Measurements from ENCODE around the gene TMEM208. TPM values are rescaled to one million over a fixed set of nuclear protein-coding genes. Genes with fewer than 3 reads are reported as not detected.

Gene TMEM208
- total RNA-seq, 4 donors from 2014 or later, result 19.5 to 26.7 (median 23.8) TPM

GRCh38 chr16:67237396-67238277, 10.7 kb downstream of the TMEM208 start:
- intact Hi-C loops (cut with DNase I), result no loop called here
- H3K27ac ChIP-seq (replicated peaks in 1 of 4), result no peak overlapping the region

GRCh38 chr16:67238278-67238575, 11.3 kb downstream of the TMEM208 start:
- H3K36me3 ChIP-seq, result peaks cover 39 to 68% (median 65%) of the 10 kb centered on the region in 4 donors
- no peak for DNase-seq (ENCODE audit: extremely low spot score)

More at GRCh38 chr16:67237396-67238277, 10.7 kb downstream of the TMEM208 start:
- DNase-seq (ENCODE audit: extremely low spot score), result no peak
- Histone ChIP-seq H3K4me1 (peaks cover 23 to 26% (median 24%) of the 10 kb centered on the region in 4 donors), H3K4me3 (no peak overlapping the region), H3K9me3 (no peaks in the 10 kb centered on the region), H3K36me3 (peaks cover 40 to 74% (median 71%) of the 10 kb centered on the region in 4 donors), H3K27me3 (no peaks in the 10 kb centered on the region)
- WGBS, result 82% methylated on average over 16 of the region's 16 CpGs
- no peak for TF ChIP-seq EP300 (IDR thresholded peaks at IDR 0.05)
- TF ChIP-seq CTCF (IDR thresholded peaks at IDR 0.05), result no peak
- no peak for TF ChIP-seq POLR2A (IDR thresholded peaks at IDR 0.05; ENCODE audit: low read depth)
- no peak for TF ChIP-seq POLR2AphosphoS5 (IDR thresholded peaks at IDR 0.05)

GRCh38 chr16:67238806-67239470, 12.0 kb downstream of the TMEM208 start:
- Histone ChIP-seq H3K4me3 (no peak overlapping the region), H3K27me3 (no peaks in the 10 kb centered on the region), H3K36me3 (peaks cover 36 to 61% (median 58%) of the 10 kb centered on the region in 4 donors), H3K9me3 (no peaks in the 10 kb centered on the region), H3K4me1 (peaks cover 35 to 39% (median 36%) of the 10 kb centered on the region in 4 donors), H3K27ac (replicated peaks in 1 of 4) (no peak overlapping the region)
- no peak for TF ChIP-seq POLR2AphosphoS5 (IDR thresholded peaks at IDR 0.05)
- TF ChIP-seq POLR2A (IDR thresholded peaks at IDR 0.05; ENCODE audit: low read depth), result no peak
- TF ChIP-seq EP300 (IDR thresholded peaks at IDR 0.05), result no peak
- no peak for TF ChIP-seq CTCF (IDR thresholded peaks at IDR 0.05)
- intact Hi-C loops (cut with DNase I), result no loop called here
- DNase-seq (ENCODE audit: extremely low spot score), result no peak
- 88% methylated on average over 7 of the region's 9 CpGs for WGBS

More at GRCh38 chr16:67238278-67238575, 11.3 kb downstream of the TMEM208 start:
- peaks cover 28 to 32% (median 29%) of the 10 kb centered on the region in 4 donors for H3K4me1 ChIP-seq
- H3K9me3 ChIP-seq, result no peaks in the 10 kb centered on the region
- no peaks in the 10 kb centered on the region for H3K27me3 ChIP-seq
- WGBS, result 96% methylated on average over 3 of the region's 3 CpGs
- H3K4me3 ChIP-seq, result no peak overlapping the region
- H3K27ac ChIP-seq (replicated peaks in 1 of 4), result no peak overlapping the region
- intact Hi-C loops (cut with DNase I), result no loop called here
- TF ChIP-seq EP300 (IDR thresholded peaks at IDR 0.05) (no peak), CTCF (IDR thresholded peaks at IDR 0.05) (no peak), POLR2AphosphoS5 (IDR thresholded peaks at IDR 0.05) (no peak), POLR2A (IDR thresholded peaks at IDR 0.05; ENCODE audit: low read depth) (no peak)

GRCh38 chr16:67240506-67240905, 13.6 kb downstream of the TMEM208 start:
- Histone ChIP-seq H3K9me3 (no peaks in the 10 kb centered on the region), H3K4me3 (no peak overlapping the region), H3K27me3 (no peaks in the 10 kb centered on the region), H3K36me3 (peaks cover 36 to 45% (median 44%) of the 10 kb centered on the region in 4 donors), H3K4me1 (peaks cover 50 to 55% (median 51%) of the 10 kb centered on the region in 4 donors), H3K27ac (replicated peaks in 1 of 4) (peak overlapping the region; percentile 40 to 65 (median 48))
- intact Hi-C loops (cut with DNase I), result no loop called here
- 88% methylated on average over 4 of the region's 4 CpGs for whole genome bisulfite sequencing
- TF ChIP-seq POLR2A (IDR thresholded peaks at IDR 0.05; ENCODE audit: low read depth) (no peak), POLR2AphosphoS5 (IDR thresholded peaks at IDR 0.05) (no peak), CTCF (IDR thresholded peaks at IDR 0.05) (no peak), EP300 (IDR thresholded peaks at IDR 0.05) (no peak)
- DNase-seq (ENCODE audit: extremely low spot score), result no peak
